Effector memory CD4-positive, alpha-beta T cell (primary cell): Measurements from ENCODE around the gene ANGPTL4.
"Not testable (repeated sequence)": the region's sequence is repeated elsewhere in the genome, so short reads cannot be mapped to it uniquely, and the experiment has no call there.

Source experiments
- DNase-seq, 3 donors: peaks; one replicate each; pipeline ENCODE4 v3.0.0-alpha.2; 2020
- H3K27ac ChIP-seq: 2 replicates; pipeline ENCODE4 v1.7.0; 2013; ENCODE audit warnings: mild to moderate bottlenecking, low read length, moderate library complexity; ENCODE audit not compliant: insufficient read depth, poor library complexity, severe bottlenecking
- H3K27me3 ChIP-seq: replicated peaks from 2 replicates; pipeline ENCODE4 v1.7.0; 2013; ENCODE audit warnings: mild to moderate bottlenecking, low read length; ENCODE audit not compliant: insufficient read depth, control insufficient read depth, poor library complexity, severe bottlenecking
- H3K36me3 ChIP-seq: 2 replicates; pipeline ENCODE4 v1.7.0; 2013; ENCODE audit warnings: mild to moderate bottlenecking, low read length, moderate library complexity; ENCODE audit not compliant: control insufficient read depth, insufficient read depth
- H3K4me1 ChIP-seq: 2 replicates; pipeline ENCODE4 v1.7.0; 2013; ENCODE audit warnings: low read length, mild to moderate bottlenecking; ENCODE audit not compliant: control insufficient read depth, insufficient read depth, poor library complexity, severe bottlenecking
- H3K4me3 ChIP-seq: 2 replicates; pipeline ENCODE4 v1.7.0; 2013; ENCODE audit warnings: low read length, low read depth, mild to moderate bottlenecking; ENCODE audit not compliant: insufficient read depth, poor library complexity, severe bottlenecking
- H3K9me3 ChIP-seq: 2 replicates; pipeline ENCODE4 v1.7.0; 2013; ENCODE audit warnings: mild to moderate bottlenecking, low read length, moderate library complexity; ENCODE audit not compliant: control insufficient read depth

Gene ANGPTL4

GRCh38 chr19:8376373-8376974 is 12.5 kb downstream of the ANGPTL4 start:
- H3K27ac ChIP-seq, H3K4me1 ChIP-seq, H3K9me3 ChIP-seq, DNase-seq, H3K27me3 ChIP-seq, H3K4me3 ChIP-seq, H3K36me3 ChIP-seq: not testable (repeated sequence)

GRCh38 chr19:8377598-8377997 is 13.6 kb downstream of the ANGPTL4 start:
- Histone ChIP-seq H3K36me3 (no peaks in the 10 kb centered on the region), H3K4me3 (no peak overlapping the region), H3K27ac (no peak overlapping the region), H3K27me3 (no peaks in the 10 kb centered on the region), H3K4me1 (peaks cover 4% of the 10 kb centered on the region), H3K9me3 (no peaks in the 10 kb centered on the region)
- DNase-seq: no peak

- not testable (repeated sequence) for H3K9me3 ChIP-seq, H3K4me1 ChIP-seq, H3K4me3 ChIP-seq, H3K27me3 ChIP-seq, H3K36me3 ChIP-seq, H3K27ac ChIP-seq, DNase-seq
Observed at GRCh38 chr19:8379156-8379891, 15.4 kb downstream of the ANGPTL4 start.

- H3K9me3 ChIP-seq, H3K27ac ChIP-seq, H3K4me1 ChIP-seq, H3K27me3 ChIP-seq, DNase-seq, H3K36me3 ChIP-seq, H3K4me3 ChIP-seq: not testable (repeated sequence)
Observed at GRCh38 chr19:8384569-8384968, 20.6 kb downstream of the ANGPTL4 start.

- H3K27ac ChIP-seq, H3K27me3 ChIP-seq, H3K4me3 ChIP-seq, DNase-seq, H3K36me3 ChIP-seq, H3K4me1 ChIP-seq, H3K9me3 ChIP-seq: not testable (repeated sequence)
Observed at GRCh38 chr19:8385103-8385502, 21.1 kb downstream of the ANGPTL4 start.

GRCh38 chr19:8385566-8385965 is 21.6 kb downstream of the ANGPTL4 start:
- DNase-seq, H3K36me3 ChIP-seq, H3K27ac ChIP-seq, H3K9me3 ChIP-seq, H3K4me3 ChIP-seq, H3K4me1 ChIP-seq, H3K27me3 ChIP-seq: not testable (repeated sequence)

GRCh38 chr19:8386419-8386818 is 22.5 kb downstream of the ANGPTL4 start:
- DNase-seq, H3K4me3 ChIP-seq, H3K9me3 ChIP-seq, H3K27ac ChIP-seq, H3K27me3 ChIP-seq, H3K36me3 ChIP-seq, H3K4me1 ChIP-seq: not testable (repeated sequence)

- Histone ChIP-seq H3K9me3 (no peaks in the 10 kb centered on the region), H3K4me1 (peaks cover 5% of the 10 kb centered on the region), H3K27ac (no peak overlapping the region), H3K4me3 (no peak overlapping the region), H3K27me3 (no peaks in the 10 kb centered on the region), H3K36me3 (no peaks in the 10 kb centered on the region)
- DNase-seq: no peak
Observed at GRCh38 chr19:8386990-8387389, 23.0 kb downstream of the ANGPTL4 start.

GRCh38 chr19:8387688-8388611 is 24.0 kb downstream of the ANGPTL4 start:
- Histone ChIP-seq H3K4me1 (peaks cover 5% of the 10 kb centered on the region), H3K27me3 (no peaks in the 10 kb centered on the region), H3K27ac (no peak overlapping the region), H3K4me3 (no peak overlapping the region), H3K36me3 (no peaks in the 10 kb centered on the region), H3K9me3 (no peaks in the 10 kb centered on the region)
- no peak for DNase-seq

GRCh38 chr19:8388612-8388958 is 24.6 kb downstream of the ANGPTL4 start:
- Histone ChIP-seq H3K9me3 (no peaks in the 10 kb centered on the region), H3K36me3 (no peaks in the 10 kb centered on the region), H3K27me3 (no peaks in the 10 kb centered on the region), H3K4me3 (no peak overlapping the region), H3K4me1 (peaks cover 5% of the 10 kb centered on the region), H3K27ac (no peak overlapping the region)
- no peak for DNase-seq
